GM18858 (cell line): ENCODE measurements around the gene FAM149A.

Experiments
- ATAC-seq: cut with Tn5 transposase; IDR thresholded peaks from one replicate; pipeline ENCODE4 v1.9.1; 2021; ENCODE audit not compliant: unreplicated experiment

Gene FAM149A

DNA sequence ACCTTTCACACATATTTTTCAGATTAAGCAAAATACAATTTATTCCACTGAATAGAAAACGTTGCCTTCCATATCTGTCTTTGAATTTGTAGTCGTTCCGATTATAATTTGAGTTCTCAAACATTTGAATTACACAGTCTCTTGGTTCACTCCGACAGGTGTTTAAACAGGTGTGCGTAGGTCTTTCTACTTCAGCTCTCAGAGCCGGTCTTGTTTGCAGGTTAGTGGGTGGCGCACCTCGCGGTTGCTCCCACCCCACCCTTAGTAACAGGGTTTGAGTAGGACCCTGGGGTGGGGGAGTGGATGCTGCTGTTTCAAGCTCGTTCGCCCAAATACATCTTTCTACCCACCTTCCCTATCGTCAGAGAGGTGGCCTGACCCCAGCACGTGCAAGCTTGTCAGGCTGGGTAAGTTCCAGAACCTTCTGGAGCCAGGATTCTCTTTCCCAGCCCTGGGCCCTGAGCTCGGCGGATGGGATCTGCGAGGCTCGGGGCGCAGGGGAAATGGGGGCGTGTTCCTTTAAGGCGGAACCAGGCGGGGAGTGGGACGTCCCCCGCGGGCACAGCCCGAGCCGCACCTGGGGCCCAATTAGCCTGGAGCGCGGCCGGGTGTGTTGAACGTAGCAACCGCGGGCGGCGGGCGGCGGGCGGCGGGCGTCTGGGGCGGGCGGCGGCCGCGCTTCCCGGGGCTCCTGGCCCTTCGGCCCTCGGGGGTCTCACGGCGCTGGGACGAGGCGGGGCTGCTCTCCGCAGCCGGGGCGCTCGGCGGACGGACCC lies at the start of gene FAM149A:
FAM149A (plus strand) TSS at position 591 of the 776 bp plus-strand sequence.
- peak; percentile 52 for ATAC-seq

DNA sequence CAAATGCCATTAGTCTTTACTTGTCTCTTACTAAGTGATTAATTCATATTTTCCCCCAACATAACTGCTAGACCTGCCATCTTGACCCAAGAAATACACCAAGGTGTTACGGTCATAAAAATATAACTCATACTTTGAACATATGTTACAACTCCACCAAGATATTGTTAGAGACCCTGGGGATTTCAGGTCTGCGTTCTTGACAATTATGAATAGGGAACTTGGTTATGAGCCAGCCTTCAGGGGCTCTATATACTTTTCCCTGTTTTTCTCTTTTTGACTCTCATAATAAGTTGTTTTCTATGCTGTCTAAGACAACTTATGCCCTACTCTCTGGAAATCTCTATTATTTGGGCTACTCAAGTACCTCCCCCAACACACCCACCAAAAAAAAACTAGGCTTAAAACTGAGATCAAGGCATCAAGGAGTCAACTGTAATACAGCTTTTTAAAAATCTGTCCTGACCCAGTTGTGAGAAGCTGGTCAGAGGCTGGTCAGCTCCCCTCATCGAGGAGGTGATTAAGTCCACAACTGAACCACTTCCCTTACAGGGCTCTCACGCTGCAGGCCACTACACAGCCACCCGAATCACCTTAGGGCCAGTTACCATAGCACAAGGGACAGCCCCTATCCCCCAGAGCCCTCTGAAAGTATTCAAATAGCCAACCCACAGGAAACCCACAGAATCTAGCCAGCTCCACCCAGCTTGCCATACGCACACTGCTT lies 46.1 kb upstream of the FAM149A start:
- ATAC-seq = peak; percentile 100

DNA sequence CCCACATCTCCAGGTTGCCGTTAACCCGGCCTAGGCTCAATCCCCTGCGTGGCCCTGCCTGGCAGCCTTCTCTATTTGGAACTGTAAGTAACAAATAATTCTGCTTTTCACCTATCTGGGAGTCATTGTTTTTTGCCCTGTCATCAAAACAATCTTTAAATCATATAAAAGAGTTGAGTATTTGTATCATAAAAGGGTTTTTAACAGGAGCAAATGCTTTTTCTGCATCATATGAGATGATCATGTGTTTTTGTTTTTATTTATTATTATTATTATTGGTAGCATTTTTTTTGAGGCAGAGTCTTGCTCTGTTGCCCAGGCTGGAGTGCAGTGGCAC lies 45.6 kb upstream of the FAM149A start:
- no peak for ATAC-seq

DNA sequence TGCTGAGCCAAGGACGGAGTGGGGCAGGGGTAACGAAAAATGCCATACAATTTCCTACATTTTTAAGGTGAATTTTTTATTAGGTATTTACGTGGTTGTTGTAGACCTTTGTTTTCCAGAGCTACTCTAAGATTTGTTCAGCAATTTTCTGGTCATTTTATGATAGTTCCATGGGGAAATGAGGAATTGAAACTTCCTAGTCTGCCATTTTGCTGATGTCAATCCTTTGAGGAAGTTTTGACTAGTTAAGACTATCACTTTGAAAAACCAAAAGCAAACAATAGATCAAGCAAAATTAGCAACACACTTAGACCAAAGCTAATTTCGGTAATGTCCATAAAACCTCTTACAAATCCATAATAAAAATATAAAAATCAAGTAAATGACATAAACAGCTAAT lies 42.6 kb upstream of the FAM149A start:
- no peak for ATAC-seq

DNA sequence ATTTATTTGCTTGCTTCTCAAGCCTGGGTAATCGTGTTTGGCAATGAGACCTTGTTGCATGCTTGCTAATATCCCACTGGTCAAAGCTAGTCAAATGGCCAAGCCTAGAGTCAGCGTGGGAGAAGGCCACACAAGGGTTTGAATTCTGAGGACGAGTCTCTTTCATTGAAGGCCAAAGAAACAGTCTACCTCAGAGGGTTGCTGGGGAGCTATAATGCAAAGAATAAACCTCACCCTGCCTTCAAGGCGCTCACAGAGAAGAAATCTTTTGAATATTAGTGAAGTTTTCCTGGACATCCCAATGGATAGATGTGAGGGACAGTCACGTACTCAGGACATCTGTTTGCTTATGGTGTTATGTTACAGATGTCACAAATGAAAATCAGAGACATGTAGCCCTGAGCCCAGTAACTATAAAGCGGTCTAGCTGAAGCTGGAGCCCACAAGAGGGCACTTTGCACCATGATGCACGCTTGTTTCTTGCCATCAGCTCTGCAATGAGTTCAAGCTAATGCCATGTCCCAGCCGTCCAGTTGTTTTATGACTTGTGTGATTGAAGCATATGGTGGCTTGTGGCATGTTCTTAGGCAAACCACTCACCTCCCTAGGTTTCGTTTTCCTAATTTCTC lies 36.6 kb upstream of the FAM149A start:
- ATAC-seq = peak; percentile 86

DNA sequence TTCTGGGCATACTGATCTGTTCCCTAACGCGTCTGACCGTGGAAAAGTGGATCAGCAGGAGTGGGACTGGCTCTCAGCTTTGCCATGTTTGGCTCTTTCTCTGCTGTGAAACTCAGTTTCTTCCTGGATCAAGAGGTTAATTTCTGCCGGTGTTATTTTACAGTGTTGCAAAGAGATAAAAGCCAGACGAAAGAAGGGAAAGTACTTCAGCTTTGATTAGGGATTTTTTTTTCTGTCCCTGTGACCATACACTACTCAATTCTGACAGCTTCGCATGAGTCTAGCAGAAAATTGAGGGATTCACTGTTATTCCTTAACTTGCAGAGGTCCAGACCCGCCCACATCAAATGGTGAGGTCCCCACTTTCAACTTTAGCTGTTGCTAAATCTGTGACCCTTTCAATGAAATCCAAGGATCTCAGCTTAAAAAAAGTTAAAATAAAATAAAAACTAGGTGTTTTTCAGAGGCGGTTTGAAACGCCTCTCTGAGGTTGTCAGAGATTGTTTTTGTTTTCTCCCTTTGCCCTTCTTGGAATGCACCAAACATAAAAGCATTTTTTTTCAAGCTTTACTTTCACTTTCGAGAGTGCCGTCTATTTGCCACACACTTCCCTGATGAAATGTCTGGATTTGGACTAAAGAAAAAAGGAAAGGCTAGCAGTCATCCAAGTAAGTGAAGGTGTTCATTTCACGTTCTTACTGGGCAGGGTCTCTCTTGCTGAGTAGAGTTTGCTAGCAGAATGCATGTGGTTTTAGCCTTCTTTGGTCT lies 35.7 kb upstream of the FAM149A start, which contains the start of gene TLR3:
TLR3 (plus strand) TSS at position 576 of the 768 bp plus-strand sequence. CDS start 7,464 bp downstream, outside the sequence.
- no peak for ATAC-seq

DNA sequence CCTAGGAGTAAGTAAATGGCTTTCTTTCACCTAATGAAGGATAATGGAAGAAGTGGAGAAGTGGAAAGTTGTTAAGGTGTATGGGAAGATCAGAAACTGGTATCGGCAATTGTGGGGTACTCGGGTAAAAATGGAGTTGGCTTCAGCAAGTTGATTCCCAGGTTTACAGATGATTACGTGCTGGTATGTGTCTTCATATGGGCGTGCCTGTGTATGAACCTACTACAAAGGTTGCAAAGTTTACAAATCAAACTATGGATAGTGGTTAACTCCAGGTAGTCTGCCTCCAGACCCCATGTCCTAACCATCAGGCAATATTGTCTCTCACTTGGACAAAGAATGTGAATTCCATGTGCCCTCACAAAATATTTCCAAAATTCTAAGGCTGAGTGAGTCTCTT lies 34.8 kb upstream of the FAM149A start:
- no peak for ATAC-seq

DNA sequence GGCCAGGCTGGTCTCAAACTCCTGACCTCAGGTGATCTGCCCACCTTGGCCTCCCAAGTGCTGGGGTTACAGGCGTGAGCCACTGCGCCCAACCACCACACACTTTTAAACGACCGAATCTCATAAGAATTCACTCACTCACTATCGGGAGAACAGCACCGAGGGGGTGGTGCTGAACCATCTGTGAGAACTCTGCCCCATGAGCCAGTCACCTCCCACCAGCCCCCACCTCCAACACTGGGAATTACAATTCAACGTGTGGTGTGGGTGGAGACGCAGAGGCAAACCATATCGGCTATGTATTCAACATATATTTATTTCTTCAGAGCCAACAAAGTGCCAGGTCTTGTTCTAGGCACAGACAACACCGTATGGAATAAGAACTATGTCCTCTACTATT lies 32.0 kb upstream of the FAM149A start:
- no peak for ATAC-seq

DNA sequence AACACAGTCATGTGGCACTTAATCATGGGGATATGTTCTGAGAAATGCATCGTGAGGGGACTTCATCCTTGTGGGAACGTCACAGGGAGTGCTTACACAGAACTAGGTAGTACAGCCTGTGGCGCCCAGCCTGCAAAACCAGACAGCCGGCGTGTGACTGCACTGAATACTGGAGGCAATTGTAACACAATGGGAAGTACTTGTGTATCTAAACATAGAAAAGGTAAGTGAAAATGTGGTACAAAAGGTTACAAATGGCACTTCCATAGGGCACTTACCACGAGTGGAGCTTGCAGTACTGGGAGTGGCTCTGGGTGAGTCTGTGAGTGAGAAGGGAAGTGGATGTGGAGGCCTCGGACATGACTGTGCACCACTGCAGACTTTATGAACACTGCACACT lies 30.3 kb upstream of the FAM149A start:
- ATAC-seq = no peak

DNA sequence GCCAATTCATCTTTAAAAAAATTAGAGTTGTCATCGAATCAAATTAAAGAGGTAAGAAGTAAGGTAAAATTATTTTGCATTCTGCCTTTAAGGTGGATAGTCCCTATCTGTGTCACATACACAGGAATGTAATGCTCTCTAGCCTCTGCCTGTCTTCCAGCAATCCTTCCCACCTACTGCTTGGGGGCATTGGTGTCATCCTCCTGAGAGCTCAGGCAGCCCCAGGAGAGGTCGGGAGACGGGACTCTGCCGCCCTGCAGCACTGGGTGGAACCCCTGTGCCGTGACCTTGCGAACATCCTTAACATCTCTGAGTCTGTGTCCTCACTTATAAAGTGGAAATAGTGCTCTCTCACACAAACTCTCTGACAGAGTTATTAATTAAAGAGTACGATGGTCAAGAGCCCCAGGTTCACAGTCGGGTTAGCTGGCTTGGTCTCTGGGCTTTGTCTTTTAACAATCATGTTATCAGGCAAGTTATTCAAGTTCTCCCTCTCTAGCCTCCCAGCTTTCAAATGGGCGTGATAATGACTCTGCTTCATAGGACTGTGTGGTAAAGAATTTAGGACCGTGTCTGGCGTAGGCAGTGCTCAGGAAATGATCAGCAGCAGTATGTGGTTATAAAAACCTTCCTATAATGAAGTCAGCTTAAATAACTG lies 25.4 kb upstream of the FAM149A start:
- ATAC-seq = no peak

DNA sequence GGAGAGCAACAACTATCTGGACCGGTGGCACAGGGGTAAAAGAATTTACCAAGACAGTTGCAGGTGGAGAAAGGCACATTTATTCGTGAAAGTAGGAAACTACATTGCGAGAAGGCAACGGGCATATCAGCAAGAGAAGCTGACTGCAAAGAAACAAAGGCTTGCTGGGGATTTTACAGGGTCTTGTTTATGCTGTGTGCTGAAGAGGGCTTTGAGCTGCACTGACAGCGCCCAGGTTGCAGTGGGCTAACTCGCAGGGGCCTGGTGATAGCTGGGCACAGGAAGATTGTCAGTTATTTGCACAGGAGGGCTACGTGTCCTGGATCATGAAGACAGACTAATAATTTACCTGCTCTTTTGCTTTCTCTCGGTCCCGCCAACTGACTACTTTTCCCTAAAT lies 24.8 kb upstream of the FAM149A start:
- ATAC-seq = no peak

DNA sequence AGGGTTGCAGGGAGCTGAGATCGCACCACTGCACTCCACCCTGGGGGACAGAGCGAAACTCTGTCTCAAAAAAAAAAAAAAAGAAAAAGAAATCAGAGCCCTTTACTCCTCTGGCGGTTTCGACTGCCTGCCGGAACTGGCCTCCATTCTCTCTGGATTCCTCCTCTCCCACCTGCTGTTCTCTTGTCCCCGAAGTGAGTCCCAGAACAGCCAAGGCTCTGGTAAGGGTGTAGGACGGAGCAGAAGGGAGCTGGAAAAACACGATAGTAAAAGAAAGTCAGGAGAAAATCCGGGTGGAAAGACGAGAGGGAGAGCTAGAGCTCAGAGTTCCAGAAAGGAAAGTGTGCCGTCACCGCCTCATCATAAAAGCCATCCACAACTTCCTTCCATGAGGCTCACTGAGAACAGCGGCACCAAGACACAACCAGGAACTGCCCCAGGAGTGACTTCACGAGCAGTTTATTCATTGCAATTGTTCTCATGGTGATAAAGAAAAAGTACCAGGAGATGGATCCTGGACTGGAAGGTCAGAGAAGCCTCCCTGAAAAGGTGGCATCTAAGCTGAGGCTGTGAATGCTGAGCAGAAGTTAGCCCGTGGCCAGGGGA lies 23.2 kb upstream of the FAM149A start:
- no peak for ATAC-seq

DNA sequence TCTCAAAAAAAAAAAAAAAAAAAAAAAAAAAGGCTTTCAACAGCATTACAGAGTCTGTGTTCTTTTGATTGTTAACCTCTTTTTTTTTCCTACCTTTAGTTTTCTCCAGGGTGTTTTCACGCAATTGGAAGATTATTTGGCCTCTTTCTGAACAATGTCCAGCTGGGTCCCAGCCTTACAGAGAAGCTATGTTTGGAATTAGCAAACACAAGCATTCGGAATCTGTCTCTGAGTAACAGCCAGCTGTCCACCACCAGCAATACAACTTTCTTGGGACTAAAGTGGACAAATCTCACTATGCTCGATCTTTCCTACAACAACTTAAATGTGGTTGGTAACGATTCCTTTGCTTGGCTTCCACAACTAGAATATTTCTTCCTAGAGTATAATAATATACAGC lies 22.3 kb upstream of the FAM149A start:
- no peak for ATAC-seq

DNA sequence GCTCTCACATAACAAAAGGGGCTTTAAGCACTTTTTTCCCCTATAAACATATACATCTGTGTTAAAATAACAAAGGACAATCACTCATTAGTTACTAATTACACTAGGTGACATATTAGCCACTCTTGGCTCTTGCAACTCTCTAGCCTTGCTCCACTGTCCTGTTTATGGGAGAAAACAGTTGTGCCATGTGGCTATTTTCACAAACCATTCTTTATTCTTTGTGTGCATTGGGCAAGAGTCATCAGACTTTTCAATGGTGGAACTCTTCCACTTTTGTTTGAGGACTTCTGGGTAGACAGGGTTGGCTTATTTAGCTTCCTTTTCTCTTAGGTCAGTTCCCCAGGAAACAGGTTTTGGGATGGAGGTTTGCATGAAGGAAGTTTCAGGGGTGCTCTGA lies 16.0 kb upstream of the FAM149A start:
- no peak for ATAC-seq

DNA sequence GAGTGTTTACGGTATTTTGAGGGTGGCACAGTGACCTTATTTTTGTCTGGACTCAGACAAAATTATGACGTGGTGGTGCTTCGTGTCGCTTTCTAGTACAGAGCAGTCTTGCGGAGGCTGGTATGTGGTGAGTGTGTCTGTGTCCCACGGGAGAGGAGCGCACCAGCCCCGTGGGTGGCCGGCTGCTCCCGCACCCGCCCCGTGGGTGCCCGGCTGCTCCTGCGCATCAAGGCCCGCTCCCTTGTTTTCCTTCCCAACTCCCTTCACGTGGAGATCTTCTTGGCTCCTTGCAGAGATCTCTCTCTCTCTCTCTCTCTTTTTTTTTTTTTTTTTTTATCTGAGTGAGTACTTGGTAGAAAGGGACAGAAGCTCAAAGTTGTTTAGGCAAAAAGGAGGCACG lies 12.2 kb upstream of the FAM149A start:
- ATAC-seq = no peak

DNA sequence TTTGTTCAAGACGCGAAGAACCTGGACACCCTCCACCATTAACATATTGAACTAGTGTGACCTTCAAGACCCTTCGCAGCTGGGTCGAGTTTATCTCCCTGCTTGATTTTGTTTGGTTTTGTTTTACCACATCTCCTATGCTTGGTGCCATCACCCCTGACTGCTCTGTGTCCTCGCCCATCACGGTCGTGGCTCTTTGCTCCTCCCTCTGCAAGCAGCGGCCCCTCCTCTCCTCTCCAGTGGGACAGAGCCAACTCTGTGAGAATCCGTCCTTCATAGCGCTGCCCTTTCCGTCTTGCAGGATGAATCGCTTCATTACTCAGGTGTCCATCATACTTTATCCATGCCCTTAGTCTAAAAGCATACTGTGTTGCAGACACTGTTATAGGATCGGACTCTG lies 9.1 kb upstream of the FAM149A start:
- ATAC-seq = no peak

DNA sequence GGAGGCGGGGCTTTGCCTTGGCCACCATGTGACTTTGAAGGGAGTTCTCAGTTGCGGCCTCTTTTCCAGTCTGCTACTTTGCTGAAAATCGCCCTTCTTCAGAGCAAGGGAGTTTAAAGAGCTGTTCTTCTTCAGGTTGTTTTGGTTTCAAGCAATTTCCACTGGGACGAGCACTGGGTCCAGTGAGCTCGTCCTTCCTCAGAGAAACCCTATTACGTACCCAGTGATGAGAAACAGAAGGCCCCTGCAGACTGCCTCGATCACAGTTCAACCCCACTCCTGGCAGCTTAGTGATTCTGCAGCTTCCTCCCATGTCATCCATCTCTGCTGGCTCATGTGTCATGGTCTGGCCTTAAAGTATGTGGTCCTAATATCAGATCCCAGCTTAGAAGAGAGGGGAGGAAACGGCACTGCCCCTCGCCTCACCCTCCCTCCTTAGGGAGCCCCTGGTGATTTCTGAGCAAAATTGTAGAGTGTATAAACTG lies 7.8 kb upstream of the FAM149A start:
- no peak for ATAC-seq

DNA sequence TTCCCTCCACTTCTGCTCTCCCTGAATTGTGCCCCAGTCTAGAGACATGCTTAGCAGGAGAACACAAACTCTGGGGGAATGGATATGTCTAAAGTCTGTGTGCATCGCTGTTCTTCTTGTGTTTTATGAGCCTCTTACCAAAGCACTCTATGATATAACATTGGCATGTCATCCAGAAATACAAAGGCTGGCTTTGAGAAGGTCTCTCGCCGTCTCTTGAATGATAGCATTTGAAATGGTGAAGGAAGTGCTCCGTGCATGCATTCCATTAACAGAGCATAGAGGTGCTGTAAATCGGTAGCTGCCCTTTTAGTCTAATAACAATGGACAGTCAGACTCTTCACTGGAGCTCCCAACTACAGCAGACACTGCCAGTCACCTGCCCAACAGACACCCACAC lies 7.1 kb upstream of the FAM149A start:
- ATAC-seq = no peak

DNA sequence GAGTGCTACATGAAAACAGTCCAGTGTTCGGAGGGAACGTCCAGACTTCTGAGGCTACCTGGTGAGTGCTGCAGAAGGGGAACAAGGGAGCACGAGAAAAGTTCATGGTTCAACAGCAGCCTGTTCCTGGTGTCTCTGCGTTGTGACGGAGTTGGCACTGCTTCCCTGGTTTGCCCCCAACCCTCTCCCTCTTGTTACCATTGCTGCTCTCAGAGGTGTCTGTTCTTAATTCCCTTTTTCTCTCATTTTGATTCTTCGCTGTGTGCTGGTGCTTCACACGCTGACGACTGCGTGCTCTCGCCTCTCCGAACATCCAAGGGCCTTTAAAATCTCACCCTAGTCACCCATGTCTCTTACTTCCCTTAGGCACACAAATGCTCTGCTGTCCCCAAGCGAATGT lies 1.6 kb upstream of the FAM149A start:
- ATAC-seq = no peak
